HG03469 (cell line): ENCODE results near the gene AKAP8L.
"Not testable (repeated sequence)": the region's sequence is repeated elsewhere in the genome, so short reads cannot be mapped to it uniquely, and the experiment has no call there.

ENCODE experiments used
- ATAC-seq: cut with Tn5 transposase; IDR thresholded peaks from one replicate; pipeline ENCODE4 v1.9.1; 2021; ENCODE audit warnings: mild to moderate bottlenecking, moderate library complexity, moderate number of reproducible peaks; ENCODE audit not compliant: unreplicated experiment

The AKAP8L gene

GRCh38 chr19:15381864-15382263 is 36.9 kb downstream of the AKAP8L start:
- no peak for ATAC-seq

DNA sequence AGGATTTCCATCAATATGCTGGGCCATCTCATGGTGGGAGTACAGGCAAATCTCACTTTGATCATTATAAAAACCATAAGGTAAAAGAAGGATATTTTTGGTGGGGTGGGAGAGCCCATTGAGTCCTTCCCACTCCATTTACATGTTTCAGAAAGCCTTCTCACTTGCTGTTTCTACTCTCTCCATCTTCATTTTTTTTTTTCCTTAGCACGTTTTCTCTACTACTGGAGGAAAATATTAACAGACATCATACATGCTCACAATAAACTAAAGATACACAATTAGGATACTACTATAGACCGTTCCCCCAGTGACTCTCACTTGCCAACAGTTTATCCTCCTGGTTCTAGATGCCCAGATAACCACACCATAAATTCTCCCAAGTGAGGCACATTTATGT is 37.4 kb downstream of the AKAP8L start:
- no peak for ATAC-seq

DNA sequence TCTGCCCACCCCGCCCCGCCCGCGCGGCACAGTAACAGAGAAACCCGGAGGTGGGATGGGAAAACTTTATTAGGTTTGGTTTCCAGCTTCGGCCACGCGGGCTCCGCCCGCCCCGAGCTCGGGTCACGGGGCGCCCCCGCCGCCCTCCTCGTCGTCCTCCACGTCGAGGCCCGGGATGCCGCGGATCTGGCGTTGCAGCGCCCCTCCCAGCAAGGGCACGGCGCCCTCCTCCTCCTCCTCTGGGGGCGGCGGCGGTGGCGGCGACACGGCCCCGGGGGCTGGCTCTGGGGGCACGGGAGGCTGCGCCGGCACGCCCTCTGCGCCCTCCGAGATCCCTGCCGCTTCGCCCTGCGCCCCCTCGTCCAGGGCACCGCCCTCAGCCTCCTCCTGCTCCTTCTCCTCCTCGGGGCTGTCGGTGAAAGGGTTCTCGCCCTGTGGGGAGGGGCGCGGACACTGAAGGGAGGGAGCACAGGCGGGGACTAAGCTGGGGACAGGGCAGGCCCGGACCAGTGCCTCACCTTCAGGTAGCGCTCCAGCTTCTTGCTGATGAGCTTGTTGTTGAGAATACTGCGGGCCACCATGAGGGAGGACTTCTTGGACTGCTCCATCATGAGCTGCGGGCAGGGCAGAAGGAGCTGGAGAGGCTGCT is 38.7 kb downstream of the AKAP8L start:
- ATAC-seq: peak; percentile 21

- peak; percentile 68 for ATAC-seq
Observed at GRCh38 chr19:15379083-15379998, 39.4 kb downstream of the AKAP8L start, which contains the start of gene AKAP8. AKAP8 (minus strand) TSS chr19:15379787; CDS start chr19:15379731, 56 bp downstream.

DNA sequence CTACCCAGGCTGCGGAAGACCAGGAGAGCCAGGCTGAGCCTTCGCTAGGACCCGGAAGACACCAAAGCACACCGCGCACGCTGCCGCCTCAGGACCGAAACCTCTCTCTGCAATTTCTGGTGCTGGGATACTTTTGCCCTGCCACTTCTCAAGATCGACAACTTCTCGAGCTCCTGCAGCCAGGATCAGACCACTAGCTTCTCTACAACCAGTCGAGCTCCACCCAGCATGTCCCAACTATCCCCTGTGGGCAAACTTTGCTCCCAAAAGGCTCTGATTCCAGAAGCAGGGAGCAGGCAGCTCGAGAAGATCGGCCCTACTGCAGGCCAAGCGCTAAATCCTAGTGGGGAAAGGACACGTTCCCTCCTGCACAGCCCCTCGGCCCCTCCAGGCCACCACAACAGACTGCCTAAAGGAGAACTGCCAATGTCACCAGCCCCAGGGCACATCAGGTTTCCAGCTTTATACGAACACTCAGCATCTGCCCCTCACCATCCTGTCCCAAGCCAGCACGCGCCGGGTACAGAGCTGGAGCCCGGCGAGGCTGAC is 40.2 kb downstream of the AKAP8L start:
- no peak for ATAC-seq

GRCh38 chr19:15374796-15375440 is 43.9 kb downstream of the AKAP8L start:
- ATAC-seq: no peak

DNA sequence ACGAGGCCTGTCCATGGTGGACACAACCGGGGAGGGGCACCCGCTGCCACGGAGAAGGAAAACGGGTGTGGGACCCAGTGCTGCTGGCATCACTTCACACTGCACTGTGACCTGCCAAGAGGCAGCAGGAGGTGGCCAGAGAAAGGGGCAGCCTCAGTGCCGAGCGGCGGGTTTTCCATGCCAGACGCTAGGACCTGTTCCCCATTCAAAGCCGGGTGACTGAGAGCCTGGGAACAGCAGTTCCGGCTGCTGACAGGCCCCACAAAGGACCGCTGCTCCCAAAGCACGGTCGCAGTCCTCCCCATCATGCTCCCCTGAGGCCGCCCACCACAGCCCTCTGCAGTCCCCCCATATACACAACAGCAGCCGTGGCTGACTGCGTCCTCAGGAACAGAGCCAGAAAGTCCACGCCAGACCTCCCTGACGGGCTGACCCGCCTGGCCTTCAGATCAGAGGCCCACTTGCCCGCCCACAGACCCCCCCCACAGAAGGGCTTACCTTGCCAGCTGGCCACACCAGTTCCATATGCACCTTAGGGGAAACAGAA is 44.6 kb downstream of the AKAP8L start:
- ATAC-seq: no peak

DNA sequence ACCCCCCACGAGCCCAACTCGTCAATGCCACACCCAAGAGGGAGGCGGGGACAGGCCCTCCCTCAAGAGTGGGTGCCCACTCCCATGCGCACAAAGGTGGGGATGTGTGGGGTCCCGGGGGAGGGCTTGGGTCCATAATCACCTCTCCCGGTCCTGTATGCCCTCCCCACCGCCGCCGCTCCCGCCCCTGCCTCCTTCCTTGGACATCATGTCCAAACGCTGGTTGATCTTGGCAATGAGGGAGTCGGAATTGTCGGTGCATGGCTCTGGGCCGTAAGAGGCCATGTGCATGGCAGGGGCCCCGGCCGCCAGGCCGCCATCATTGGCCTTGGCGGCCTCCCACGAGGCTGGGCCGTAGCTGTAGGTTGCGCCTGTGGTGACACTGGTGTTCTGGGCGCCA is 45.1 kb downstream of the AKAP8L start:
- ATAC-seq: no peak

GRCh38 chr19:15372891-15373301 is 45.9 kb downstream of the AKAP8L start:
- ATAC-seq: no peak

DNA sequence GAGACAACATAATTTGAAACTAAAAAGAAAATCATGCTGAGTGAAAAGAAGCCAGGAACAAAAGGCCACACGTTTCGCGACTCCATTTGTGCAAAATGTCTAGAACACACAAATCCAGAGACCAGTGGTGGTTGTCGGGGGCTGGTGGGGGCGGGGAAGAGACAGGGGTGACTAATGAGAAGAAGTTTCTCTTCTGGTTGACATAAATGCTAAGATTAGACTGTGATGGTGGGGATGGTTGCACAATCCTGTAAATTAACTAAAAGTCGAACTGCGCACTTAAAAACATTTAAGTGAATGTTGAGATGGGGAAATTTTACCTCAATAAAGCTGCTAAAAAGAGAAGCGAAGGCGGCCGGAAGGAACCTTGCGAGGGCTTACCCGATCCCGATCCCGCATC is 46.3 kb downstream of the AKAP8L start:
- no peak for ATAC-seq

- ATAC-seq: no peak
Observed at GRCh38 chr19:15371786-15372380, 46.9 kb downstream of the AKAP8L start.

DNA sequence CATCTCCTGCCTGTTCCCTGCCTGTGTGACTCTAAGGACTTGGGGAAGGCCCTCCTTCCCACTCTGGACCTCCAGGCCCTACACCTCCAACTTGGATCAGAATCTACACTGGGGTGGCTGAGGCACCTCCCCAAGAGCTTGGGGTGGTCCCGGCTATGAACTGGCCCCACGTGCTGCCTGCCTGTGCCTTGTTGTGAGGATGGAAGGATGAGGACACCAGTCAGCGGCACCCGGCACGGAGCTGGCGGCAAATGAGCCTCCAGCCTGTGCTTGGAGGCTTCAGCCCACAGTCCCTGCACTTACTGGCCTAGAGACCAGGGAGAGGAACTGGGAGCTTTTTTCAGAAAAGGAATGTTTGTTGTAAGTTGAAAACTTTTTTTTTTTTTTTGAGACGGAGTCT is 47.7 kb downstream of the AKAP8L start:
- ATAC-seq: no peak

GRCh38 chr19:15369594-15369891 is 49.2 kb downstream of the AKAP8L start:
- ATAC-seq: no peak

DNA sequence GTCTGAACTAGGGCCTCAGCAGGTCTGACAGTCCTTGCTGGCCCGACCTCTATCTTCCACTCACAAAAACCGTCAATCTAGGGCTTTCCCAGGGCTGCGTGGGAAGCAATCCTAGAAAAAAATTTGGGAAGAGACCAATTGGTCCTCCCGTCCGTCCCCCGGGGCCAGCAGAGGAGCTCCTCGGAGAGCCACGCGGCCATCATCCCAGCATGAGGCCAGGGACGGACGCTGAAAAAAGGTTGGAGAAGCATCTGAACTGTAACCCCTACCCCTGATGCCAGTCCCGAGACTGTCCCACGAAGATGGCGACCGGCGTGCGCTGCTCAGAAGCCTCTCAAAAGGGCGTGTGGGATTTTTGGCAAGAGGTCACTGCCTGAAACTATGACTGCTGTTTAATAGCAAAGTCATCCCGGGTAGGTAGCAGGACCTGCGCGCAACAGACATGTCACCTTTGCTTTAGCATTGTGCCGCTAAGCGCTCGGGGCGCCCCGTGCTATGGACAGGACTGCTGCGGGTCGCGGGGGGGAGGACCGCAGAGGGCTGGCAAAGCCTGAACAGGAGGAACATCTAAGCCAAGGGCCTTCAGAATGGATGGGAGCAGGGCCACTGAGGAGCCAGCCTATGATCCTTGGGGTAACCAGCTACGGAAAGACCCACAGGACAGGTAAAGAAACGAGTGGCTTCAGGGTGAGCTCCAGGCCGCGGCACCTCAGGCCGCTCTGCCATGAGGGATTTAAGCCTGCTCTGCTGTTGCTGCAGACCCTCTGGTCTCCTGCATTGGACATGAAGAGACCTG is 49.8 kb downstream of the AKAP8L start:
- ATAC-seq: no peak

DNA sequence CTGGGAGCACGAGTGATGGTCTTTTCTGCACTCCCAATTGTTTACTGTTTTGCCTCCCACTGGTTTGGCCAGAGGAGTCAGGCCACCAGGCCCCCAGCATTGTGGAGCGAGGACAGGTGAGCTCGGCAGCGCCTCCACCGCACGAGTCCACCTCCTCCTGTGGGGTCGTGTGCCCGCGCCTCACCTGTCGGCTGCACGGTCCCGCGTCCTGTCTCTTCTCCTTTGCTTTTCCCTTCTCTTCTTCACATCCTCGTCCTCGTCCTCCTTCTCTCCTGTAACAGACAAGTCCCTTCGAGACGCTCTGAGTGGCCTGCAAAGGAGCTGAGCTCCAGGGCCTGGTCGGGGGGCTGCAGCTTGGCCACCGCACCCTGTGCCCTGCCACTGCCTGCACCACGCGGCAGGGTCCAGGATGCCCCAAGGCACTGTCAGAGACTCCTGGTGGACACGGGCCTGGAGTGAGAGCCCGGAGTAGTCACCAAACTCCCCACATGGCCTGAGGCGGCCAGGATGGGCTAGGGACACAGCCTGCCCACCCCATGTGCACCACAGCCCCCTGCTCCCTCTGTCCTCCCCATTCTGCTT is 50.6 kb downstream of the AKAP8L start:
- no peak for ATAC-seq

DNA sequence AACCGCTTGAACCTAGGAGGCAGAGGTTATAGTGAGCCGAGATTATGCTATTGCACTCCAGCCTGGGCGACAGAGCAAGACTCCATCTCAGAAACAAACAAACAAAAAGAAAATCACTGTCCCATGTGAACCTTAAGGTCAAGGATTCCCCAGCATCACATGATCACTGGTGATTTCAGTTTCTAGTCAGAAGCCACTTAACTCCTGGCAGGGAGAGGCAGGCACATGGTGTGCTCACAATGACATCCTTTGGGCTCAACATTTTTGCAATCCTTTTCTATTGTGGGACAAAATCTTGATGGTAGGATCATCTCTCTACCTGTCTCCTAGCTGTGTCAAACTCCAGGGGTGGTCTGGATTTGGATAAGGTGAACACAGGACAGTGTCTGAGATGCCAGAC is 51.3 kb downstream of the AKAP8L start:
- ATAC-seq: no peak

DNA sequence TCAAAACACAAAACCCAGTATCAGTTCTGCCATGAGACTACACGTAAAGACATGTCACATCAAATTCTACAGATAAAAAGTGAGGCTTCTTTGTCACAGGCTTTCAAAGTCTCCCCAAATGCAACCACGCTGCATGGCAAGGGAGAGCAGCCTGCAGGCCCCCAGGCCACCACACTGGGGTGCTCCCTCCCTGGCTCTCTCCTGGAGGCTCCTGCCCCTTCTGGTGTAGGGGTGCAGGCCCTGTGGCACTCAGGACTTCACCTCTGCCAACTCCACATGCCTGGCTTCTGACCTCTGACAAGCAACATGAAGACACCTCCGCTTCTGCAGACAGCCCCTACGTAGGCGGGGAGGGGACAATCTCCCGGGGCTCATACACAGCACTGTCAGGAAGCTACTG is 53.5 kb downstream of the AKAP8L start:
- ATAC-seq: no peak

GRCh38 chr19:15363791-15364190 is 55.0 kb downstream of the AKAP8L start:
- not testable (repeated sequence) for ATAC-seq

DNA sequence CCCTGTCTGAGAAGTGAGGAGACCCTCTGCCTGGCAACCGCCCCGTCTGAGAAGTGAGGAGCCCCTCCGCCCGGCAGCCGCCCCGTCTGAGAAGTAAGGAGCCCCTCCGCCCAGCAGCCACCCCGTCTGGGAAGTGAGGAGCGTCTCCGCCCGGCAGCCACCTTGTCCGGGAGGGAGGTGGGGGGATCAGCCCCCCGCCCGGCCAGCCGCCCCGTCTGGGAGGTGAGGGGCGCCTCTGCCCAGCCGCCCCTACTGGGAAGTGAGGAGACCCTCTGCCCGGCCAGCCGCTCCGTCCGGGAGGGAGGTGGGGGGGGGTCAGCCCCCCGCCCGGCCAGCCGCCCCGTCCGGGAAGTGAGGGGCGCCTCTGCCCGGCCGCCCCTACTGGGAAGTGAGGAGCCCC is 55.7 kb downstream of the AKAP8L start:
- ATAC-seq: not testable (repeated sequence)

- ATAC-seq: not testable (repeated sequence)
Observed at GRCh38 chr19:15360015-15360414, 58.8 kb downstream of the AKAP8L start.
